Measurements from ENCODE around the gene PRMT1.

Gene PRMT1

GRCh38 chr19:49651029-49651819, 25.8 kb upstream of the PRMT1 start:
- DNase-seq (ENCODE audit: low read depth in 2 of 2): no peak

- no peak for DNase-seq (ENCODE audit: low read depth in 2 of 2)
Observed at GRCh38 chr19:49651820-49652550, 25.1 kb upstream of the PRMT1 start.

GRCh38 chr19:49652551-49653465, 24.3 kb upstream of the PRMT1 start:
- DNase-seq (ENCODE audit: low read depth in 2 of 2): no peak

- no peak for DNase-seq (ENCODE audit: low read depth in 2 of 2)
Observed at GRCh38 chr19:49653466-49653806, 23.6 kb upstream of the PRMT1 start.

GRCh38 chr19:49654581-49654980, 22.5 kb upstream of the PRMT1 start:
- DNase-seq (ENCODE audit: low read depth in 2 of 2): no peak

GRCh38 chr19:49655570-49656455, 21.3 kb upstream of the PRMT1 start:
- no peak for DNase-seq (ENCODE audit: low read depth in 2 of 2)

GRCh38 chr19:49656456-49657109, 20.5 kb upstream of the PRMT1 start:
- DNase-seq (ENCODE audit: low read depth in 2 of 2): no peak

- DNase-seq (ENCODE audit: low read depth in 2 of 2): no peak
Observed at GRCh38 chr19:49657493-49658138, 19.5 kb upstream of the PRMT1 start.

GRCh38 chr19:49658139-49658517, 18.9 kb upstream of the PRMT1 start:
- DNase-seq (ENCODE audit: low read depth in 2 of 2): no peak

GRCh38 chr19:49658566-49659442, 18.3 kb upstream of the PRMT1 start:
- DNase-seq (ENCODE audit: low read depth in 2 of 2): no peak

GRCh38 chr19:49660338-49660961, 16.6 kb upstream of the PRMT1 start:
- DNase-seq (ENCODE audit: low read depth in 2 of 2): no peak

- DNase-seq (ENCODE audit: low read depth in 2 of 2): no peak
Observed at GRCh38 chr19:49662011-49662410, 15.1 kb upstream of the PRMT1 start.

- no peak for DNase-seq (ENCODE audit: low read depth in 2 of 2)
Observed at GRCh38 chr19:49663224-49663623, 13.8 kb upstream of the PRMT1 start.

GRCh38 chr19:49664171-49665035, 12.7 kb upstream of the PRMT1 start:
- peak in 1 of 2 experiments; percentile 36 for DNase-seq (ENCODE audit: low read depth in 2 of 2)

GRCh38 chr19:49665036-49665350, 12.1 kb upstream of the PRMT1 start:
- no peak for DNase-seq (ENCODE audit: low read depth in 2 of 2)

GRCh38 chr19:49665351-49666119, 11.5 kb upstream of the PRMT1 start, which contains the start of the genes BCL2L12 and IRF3:
TSS of gene BCL2L12 (plus strand) at chr19:49665933. CDS start at chr19:49666693, 760 bp downstream.
TSS of gene IRF3 (minus strand) at chr19:49665857. CDS start at chr19:49664838, 1,019 bp downstream.
- DNase-seq (ENCODE audit: low read depth in 2 of 2): peak; percentile 90 to 91

GRCh38 chr19:49666120-49666444, 11.0 kb upstream of the PRMT1 start:
- no peak for DNase-seq (ENCODE audit: low read depth in 2 of 2)

Measured in fibroblast of skin of left quadriceps (primary cell).